Keratinocyte (primary cell): ENCODE data around the gene SLC25A12. TPM values are rescaled to one million over a fixed set of nuclear protein-coding genes. Genes with fewer than 3 reads are reported as not detected.

Experiments used
- DNase-seq: peaks from one replicate; pipeline ENCODE4 v3.0.0-alpha.2; 2011; ENCODE audit warnings: low read depth, missing footprints, low spot score
- FAIRE-seq: peaks from 2 replicates; lab custom pipeline; 2011; peaks lifted over from hg19 to GRCh38; lab: Jason Lieb, UNC
- H2AFZ ChIP-seq: 2 replicates; pipeline ENCODE4 v1.6.0; 2012; ENCODE audit warnings: low read length, control low read depth, inconsistent platforms; ENCODE audit not compliant: control insufficient read depth
- H3K27ac ChIP-seq: 2 replicates; pipeline ENCODE4 v1.5.1; 2011; ENCODE audit warnings: low read length; ENCODE audit not compliant: control insufficient read depth, insufficient read depth
- H3K27me3 ChIP-seq: 3 replicates; pipeline ENCODE4 v1.6.0; 2011; ENCODE audit warnings: low read length; ENCODE audit not compliant: control insufficient read depth, insufficient read depth; ENCODE audit errors: extremely low read depth
- H3K36me3 ChIP-seq, 2 experiments: 2 replicates in 1 of 2; 3 replicates in 1 of 2; pipeline ENCODE4 v1.5.1; 2011; ENCODE audit warnings: low read length in 2 of 2, mild to moderate bottlenecking in 1 of 2; ENCODE audit not compliant: control insufficient read depth in 2 of 2, insufficient read depth in 2 of 2; ENCODE audit errors: extremely low read depth in 1 of 2
- H3K4me1 ChIP-seq: 3 replicates; pipeline ENCODE4 v1.5.1; 2011; ENCODE audit warnings: low read length; ENCODE audit not compliant: control insufficient read depth, insufficient read depth; ENCODE audit errors: extremely low read depth
- H3K4me2 ChIP-seq: 3 replicates; pipeline ENCODE4 v1.6.0; 2011; ENCODE audit warnings: low read depth, low read length; ENCODE audit not compliant: control insufficient read depth, insufficient read depth; ENCODE audit errors: extremely low read depth
- H3K4me3 ChIP-seq, 3 experiments: fragments of 200-600 bp in 1 of 3; sonication (generic) in 1 of 3; 2 replicates in 2 of 3; 3 replicates in 1 of 3; pipeline ENCODE4 v1.5.1; 2011 to 2016; ENCODE audit warnings: low read length in 3 of 3, mild to moderate bottlenecking in 3 of 3, control low read depth in 2 of 3, inconsistent platforms in 1 of 3, low read depth in 1 of 3, mixed read lengths in 1 of 3, mixed run types in 1 of 3, moderate library complexity in 1 of 3; ENCODE audit not compliant: control insufficient read depth in 2 of 3, insufficient read depth in 2 of 3; ENCODE audit errors: extremely low read depth in 1 of 3
- H3K79me2 ChIP-seq: 2 replicates; pipeline ENCODE4 v1.6.0; 2012; ENCODE audit warnings: low read length; ENCODE audit not compliant: control insufficient read depth, insufficient read depth
- H3K9ac ChIP-seq: 3 replicates; pipeline ENCODE4 v1.6.0; 2011; ENCODE audit warnings: low read length; ENCODE audit not compliant: control insufficient read depth, insufficient read depth; ENCODE audit errors: extremely low read depth
- H3K9me1 ChIP-seq: 3 replicates; pipeline ENCODE4 v1.6.0; 2011; ENCODE audit warnings: low read length; ENCODE audit not compliant: control insufficient read depth, insufficient read depth; ENCODE audit errors: extremely low read depth
- H3K9me3 ChIP-seq: 2 replicates; pipeline ENCODE4 v1.5.1; 2012; ENCODE audit warnings: low read depth, low read length; ENCODE audit not compliant: control insufficient read depth
- H4K20me1 ChIP-seq: 3 replicates; pipeline ENCODE4 v1.6.0; 2011; ENCODE audit warnings: low read length; ENCODE audit not compliant: control insufficient read depth, insufficient read depth; ENCODE audit errors: extremely low read depth
- CTCF ChIP-seq, 3 experiments: IDR thresholded peaks in 1 of 3; conservative IDR thresholded peaks in 1 of 3; optimal IDR thresholded peaks in 1 of 3; 2 replicates in 2 of 3; 3 replicates in 1 of 3; pipeline versions ENCODE3 to v1.5.1; 2011; ENCODE audit warnings: low read length in 3 of 3, mild to moderate bottlenecking in 3 of 3, moderate library complexity in 2 of 3, control low read depth in 1 of 3, inconsistent platforms in 1 of 3; ENCODE audit not compliant: insufficient read depth in 2 of 3; ENCODE audit errors: extremely low read depth in 1 of 3
- EZH2 ChIP-seq: IDR thresholded peaks from one replicate; pipeline ENCODE4 v1.6.1; 2012; ENCODE audit warnings: inconsistent platforms, mild to moderate bottlenecking, low read length, moderate library complexity
- dilution Hi-C: fragments of 300-500 bp; cut with MboI; formaldehyde crosslinking; loops from one replicate; pipeline ENCODE4 v1.7.0; 2020; ENCODE audit warnings: low sequenced_read_pairs; ENCODE audit not compliant: extremely low pct_ligation_motif_present
- polyA plus RNA-seq, 5 experiments: library from polyadenylated mRNA; depleted of rRNA in 3 of 5; stranded (reverse) in 3 of 5; stranded (forward) in 1 of 5; unstranded in 1 of 5; fragments of >200 nt; gene quantifications; 1 replicate in 1 of 5; 2 replicates in 3 of 5; 3 replicates in 1 of 5; pipeline versions ENCODE4 v1.2.1 to v1.2.3, GENCODE V29; 2011 to 2012; ENCODE audit warnings: missing spikeins in 2 of 5, low read depth in 1 of 5, low replicate concordance in 1 of 5

The SLC25A12 gene
- polyA plus RNA-seq, 1 donor (not counting 4 experiments of a cell fraction or from before 2014, with no cell fraction given) = 27.7 TPM

- FAIRE-seq (no peak), DNase-seq (no peak)
- Histone ChIP-seq H3K27ac (no peak overlapping the region), H3K36me3 (no peaks in the 10 kb centered on the region), H2AFZ (no peak overlapping the region), H3K4me1 (peaks cover 16% of the 10 kb centered on the region), H4K20me1 (no peaks in the 10 kb centered on the region), H3K9ac (no peak overlapping the region), H3K9me1 (no peaks in the 10 kb centered on the region), H3K9me3 (no peaks in the 10 kb centered on the region), H3K4me3 (no peak overlapping the region), H3K27me3 (no peaks in the 10 kb centered on the region), H3K79me2 (peaks cover 6% of the 10 kb centered on the region), H3K4me2 (no peak overlapping the region)
- dilution Hi-C loops = no loop called here
- TF ChIP-seq CTCF (optimal IDR thresholded peaks at IDR 0.05 in 1 of 3, IDR thresholded peaks at IDR 0.05 in 1 of 3, conservative IDR thresholded peaks at IDR 0.05 in 1 of 3; ENCODE audit: extremely low read depth in 1 of 3, insufficient read depth in 2 of 3, low read length in 3 of 3) (no peak), EZH2 (no peak)
Observed at GRCh38 chr2:171895786-171896185, 1.7 kb upstream of the SLC25A12 start.

GRCh38 chr2:171894612-171894947 lies 536 bp upstream of the SLC25A12 start:
- H4K20me1 ChIP-seq = no peaks in the 10 kb centered on the region
- no peak for TF ChIP-seq CTCF (optimal IDR thresholded peaks at IDR 0.05 in 1 of 3, IDR thresholded peaks at IDR 0.05 in 1 of 3, conservative IDR thresholded peaks at IDR 0.05 in 1 of 3; ENCODE audit: extremely low read depth in 1 of 3, insufficient read depth in 2 of 3, low read length in 3 of 3)
- no peak for TF ChIP-seq EZH2
- DNase-seq = no peak
- H3K27me3 ChIP-seq = no peaks in the 10 kb centered on the region
- H3K79me2 ChIP-seq = peaks cover 9% of the 10 kb centered on the region
- peak overlapping the region; percentile 69 for H3K27ac ChIP-seq
- peak overlapping the region; percentile 100 for H2AFZ ChIP-seq
- H3K4me2 ChIP-seq = peak overlapping the region; percentile 98
- H3K9ac ChIP-seq = peak overlapping the region; percentile 88
- FAIRE-seq = no peak
- peak overlapping the region; percentile 92 to 100 (median 96) for H3K4me3 ChIP-seq
- dilution Hi-C loops = no loop called here
- H3K9me3 ChIP-seq = no peaks in the 10 kb centered on the region
- H3K9me1 ChIP-seq = no peaks in the 10 kb centered on the region
- H3K4me1 ChIP-seq = peaks cover 16% of the 10 kb centered on the region
- no peaks in the 10 kb centered on the region for H3K36me3 ChIP-seq
